ENCODE results near the gene ENOSF1.

Gene ENOSF1

GRCh38 chr18:717003-717402 is 4.6 kb upstream of the ENOSF1 start:
- DNase-seq (ENCODE audit: low spot score in 2 of 2), result no peak
- Histone ChIP-seq H3K4me3 (no peak overlapping the region), H3K36me3 (replicated peaks) (no peaks in the 10 kb centered on the region), H3K27me3 (ENCODE audit: low read depth) (no peaks in the 10 kb centered on the region), H3K4me1 (no peaks in the 10 kb centered on the region), H3K9me3 (no peaks in the 10 kb centered on the region)
- in situ Hi-C loops (cut with MboI; ENCODE audit: low sequenced_read_pairs), result no loop called here

DNA sequence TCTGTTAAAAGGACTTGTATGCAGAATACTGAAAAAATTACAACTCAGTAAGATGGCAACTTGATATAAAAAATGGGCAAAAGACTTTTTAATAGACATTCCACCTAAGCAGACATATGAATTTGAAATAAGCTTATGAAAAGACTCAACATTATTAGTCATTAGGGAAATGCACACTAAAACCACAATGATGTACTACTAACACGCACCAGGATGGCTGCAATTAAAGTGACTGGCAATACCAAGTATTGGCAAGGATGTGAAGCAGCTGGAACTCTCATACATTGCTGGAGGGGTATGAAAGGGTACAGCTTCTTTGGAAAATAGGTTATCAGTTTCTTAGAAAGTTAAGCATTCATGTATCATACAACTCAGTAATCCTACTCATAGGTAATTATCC is 3.2 kb upstream of the ENOSF1 start:
- H3K4me1 ChIP-seq, result peaks cover 3% of the 10 kb centered on the region
- in situ Hi-C loops (cut with MboI; ENCODE audit: low sequenced_read_pairs), result no loop called here
- no peaks in the 10 kb centered on the region for H3K9me3 ChIP-seq
- H3K4me3 ChIP-seq, result no peak overlapping the region
- H3K36me3 ChIP-seq (replicated peaks), result no peaks in the 10 kb centered on the region
- DNase-seq (ENCODE audit: low spot score in 2 of 2), result no peak
- no peaks in the 10 kb centered on the region for H3K27me3 ChIP-seq (ENCODE audit: low read depth)

DNA sequence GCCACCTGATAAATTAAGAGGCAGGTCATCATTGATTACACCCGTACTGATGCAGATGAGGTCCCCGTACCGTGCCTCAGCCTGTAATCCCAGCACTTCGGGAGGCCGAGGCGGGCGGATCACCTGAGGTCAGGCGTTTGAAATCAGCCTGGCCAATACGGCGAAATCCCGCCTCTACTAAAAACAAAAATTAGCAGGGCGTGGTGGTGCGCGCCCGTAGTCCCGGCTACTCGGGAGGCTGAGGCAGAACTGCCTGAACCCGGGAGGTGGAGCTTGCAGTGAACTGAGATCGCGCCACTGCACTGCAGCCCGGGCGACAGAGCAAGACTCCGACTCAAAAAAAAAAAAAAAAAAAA is 683 bp upstream of the ENOSF1 start:
- Histone ChIP-seq H3K27me3 (ENCODE audit: low read depth) (no peaks in the 10 kb centered on the region), H3K4me3 (no peak overlapping the region), H3K36me3 (replicated peaks) (peaks cover 13% of the 10 kb centered on the region), H3K9me3 (no peaks in the 10 kb centered on the region), H3K4me1 (peaks cover 10% of the 10 kb centered on the region)
- in situ Hi-C loops (cut with MboI; ENCODE audit: low sequenced_read_pairs), result no loop called here
- DNase-seq (ENCODE audit: low spot score in 2 of 2), result no peak

GRCh38 chr18:711657-712400 is 601 bp downstream of the ENOSF1 start:
- H3K4me1 ChIP-seq, result peaks cover 10% of the 10 kb centered on the region
- peak overlapping the region; percentile 63 for H3K4me3 ChIP-seq
- no peaks in the 10 kb centered on the region for H3K27me3 ChIP-seq (ENCODE audit: low read depth)
- peak; percentile 65 to 66 for DNase-seq (ENCODE audit: low spot score in 2 of 2)
- peaks cover 19% of the 10 kb centered on the region for H3K36me3 ChIP-seq (replicated peaks)
- in situ Hi-C loops (cut with MboI; ENCODE audit: low sequenced_read_pairs), result no loop called here
- no peaks in the 10 kb centered on the region for H3K9me3 ChIP-seq

- H3K4me1 ChIP-seq, result peaks cover 10% of the 10 kb centered on the region
- DNase-seq (ENCODE audit: low spot score in 2 of 2), result peak in 1 of 2 experiments; percentile 55
- peak overlapping the region; percentile 63 for H3K4me3 ChIP-seq
- no peaks in the 10 kb centered on the region for H3K9me3 ChIP-seq
- H3K27me3 ChIP-seq (ENCODE audit: low read depth), result no peaks in the 10 kb centered on the region
- in situ Hi-C loops (cut with MboI; ENCODE audit: low sequenced_read_pairs), result no loop called here
- H3K36me3 ChIP-seq (replicated peaks), result peaks cover 21% of the 10 kb centered on the region
Measured at GRCh38 chr18:711310-711656, 1.1 kb downstream of the ENOSF1 start.

DNA sequence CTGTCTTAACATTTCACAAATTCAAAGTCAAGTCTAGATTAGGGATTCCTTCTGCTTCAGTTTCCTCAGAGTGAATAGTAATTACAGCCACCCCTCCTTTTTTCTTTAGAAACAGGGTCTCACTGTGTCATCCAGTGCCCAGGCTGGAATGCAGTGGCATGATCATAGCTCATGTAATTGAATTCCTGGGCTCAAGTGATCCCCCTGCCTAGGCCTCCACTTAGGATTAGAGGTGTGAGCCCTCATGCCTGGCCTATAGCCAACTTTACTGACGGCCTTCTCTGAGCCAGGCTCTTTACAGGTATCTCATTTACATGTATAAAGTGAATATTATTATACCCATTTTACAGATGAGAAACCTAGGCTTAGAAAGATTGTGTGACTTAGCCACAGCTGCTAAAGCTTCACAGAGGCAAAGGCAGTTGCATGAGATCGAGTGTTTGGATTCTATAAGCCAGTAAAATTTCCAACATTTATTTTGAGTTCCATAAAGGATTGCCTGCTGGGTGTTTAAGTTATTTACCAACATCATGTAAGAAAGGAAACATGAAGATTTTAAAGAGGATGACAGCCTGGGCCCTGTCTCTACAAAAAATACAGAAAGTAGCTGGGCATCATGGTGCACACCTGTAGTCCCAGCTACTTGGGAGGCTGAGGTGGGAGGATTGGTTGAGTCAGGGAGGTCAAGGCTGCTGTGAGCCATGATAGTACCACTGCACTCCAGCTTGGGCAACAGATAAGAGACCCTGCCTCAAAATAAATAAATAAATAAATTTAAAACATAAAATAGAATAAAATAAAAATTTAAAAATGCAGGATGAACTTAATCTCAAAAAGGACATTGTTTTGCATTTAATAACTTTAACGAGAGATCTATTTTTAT is 1.8 kb downstream of the ENOSF1 start:
- Histone ChIP-seq H3K4me1 (peaks cover 10% of the 10 kb centered on the region), H3K4me3 (peak overlapping the region; percentile 63), H3K36me3 (replicated peaks) (peaks cover 27% of the 10 kb centered on the region), H3K9me3 (no peaks in the 10 kb centered on the region), H3K27me3 (ENCODE audit: low read depth) (no peaks in the 10 kb centered on the region)
- in situ Hi-C loops (cut with MboI; ENCODE audit: low sequenced_read_pairs), result no loop called here
- DNase-seq (ENCODE audit: low spot score in 2 of 2), result peak in 1 of 2 experiments; percentile 49

DNA sequence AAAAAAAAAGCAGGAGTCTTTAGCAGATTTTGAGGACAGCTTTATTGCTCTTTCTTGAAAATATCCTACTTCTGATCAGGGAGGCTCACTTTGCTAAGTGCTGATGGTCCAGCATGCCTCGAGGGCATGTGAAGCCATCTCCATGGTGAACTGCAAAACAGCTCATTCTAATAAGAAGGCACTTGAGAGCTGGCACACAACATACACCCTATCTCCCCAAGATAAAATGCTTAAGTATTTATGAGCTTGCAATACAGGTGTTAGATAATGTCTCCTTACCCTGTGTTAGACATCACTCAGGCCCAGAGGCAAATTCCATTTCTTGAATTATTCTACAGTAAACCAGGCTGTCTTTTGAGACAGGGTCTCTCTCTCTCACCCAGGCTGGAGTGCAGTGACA is 2.7 kb downstream of the ENOSF1 start:
- peaks cover 34% of the 10 kb centered on the region for H3K36me3 ChIP-seq (replicated peaks)
- no peak overlapping the region for H3K4me3 ChIP-seq
- no peaks in the 10 kb centered on the region for H3K27me3 ChIP-seq (ENCODE audit: low read depth)
- no peak for DNase-seq (ENCODE audit: low spot score in 2 of 2)
- in situ Hi-C loops (cut with MboI; ENCODE audit: low sequenced_read_pairs), result no loop called here
- H3K9me3 ChIP-seq, result no peaks in the 10 kb centered on the region
- H3K4me1 ChIP-seq, result peaks cover 10% of the 10 kb centered on the region

DNA sequence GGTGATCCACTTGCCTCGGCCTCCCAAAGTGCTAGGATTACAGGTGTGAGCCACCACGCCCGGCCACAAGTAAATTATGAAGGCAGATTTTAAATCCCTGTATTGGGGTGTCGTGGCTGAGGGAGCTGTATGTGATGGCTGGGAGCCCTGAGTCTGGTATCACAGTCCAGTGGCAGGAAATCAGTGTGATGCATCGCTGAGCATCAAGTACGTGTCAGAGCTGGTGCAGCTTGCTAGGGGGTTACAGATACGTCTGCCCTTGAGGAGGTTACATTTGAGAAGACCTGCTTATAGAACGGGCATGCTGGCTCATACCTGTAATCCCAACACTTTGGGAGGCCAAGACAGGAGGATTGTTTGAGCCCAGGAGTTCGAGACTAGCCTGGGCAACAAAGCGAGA is 4.3 kb downstream of the ENOSF1 start:
- Histone ChIP-seq H3K9me3 (no peaks in the 10 kb centered on the region), H3K4me1 (peaks cover 10% of the 10 kb centered on the region), H3K36me3 (replicated peaks) (peaks cover 42% of the 10 kb centered on the region), H3K4me3 (no peak overlapping the region), H3K27me3 (ENCODE audit: low read depth) (no peaks in the 10 kb centered on the region)
- no peak for DNase-seq (ENCODE audit: low spot score in 2 of 2)
- in situ Hi-C loops (cut with MboI; ENCODE audit: low sequenced_read_pairs), result no loop called here

DNA sequence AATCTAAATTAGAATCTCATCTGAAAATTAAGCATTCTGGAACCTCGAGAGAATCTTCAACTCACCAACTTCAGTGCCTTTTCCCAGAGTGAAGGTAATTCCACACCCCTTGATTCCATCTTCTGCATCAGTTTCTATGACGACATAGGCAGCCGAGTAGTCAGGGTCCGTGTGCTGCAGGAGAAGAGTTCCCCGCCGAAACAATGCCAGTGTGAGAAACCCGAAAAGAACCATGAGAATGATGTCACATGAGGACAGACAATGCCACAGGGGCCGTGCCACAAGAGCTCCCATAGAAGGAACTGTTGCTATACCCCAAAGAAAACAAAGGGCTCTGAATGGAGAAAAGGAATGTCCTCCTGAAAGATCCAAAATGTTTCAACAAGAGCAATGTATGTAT is 6.0 kb downstream of the ENOSF1 start:
- Histone ChIP-seq H3K9me3 (no peaks in the 10 kb centered on the region), H3K36me3 (replicated peaks) (peaks cover 50% of the 10 kb centered on the region), H3K27me3 (ENCODE audit: low read depth) (no peaks in the 10 kb centered on the region), H3K4me3 (no peak overlapping the region), H3K4me1 (peaks cover 10% of the 10 kb centered on the region)
- no peak for DNase-seq (ENCODE audit: low spot score in 2 of 2)
- in situ Hi-C loops (cut with MboI; ENCODE audit: low sequenced_read_pairs), result no loop called here

DNA sequence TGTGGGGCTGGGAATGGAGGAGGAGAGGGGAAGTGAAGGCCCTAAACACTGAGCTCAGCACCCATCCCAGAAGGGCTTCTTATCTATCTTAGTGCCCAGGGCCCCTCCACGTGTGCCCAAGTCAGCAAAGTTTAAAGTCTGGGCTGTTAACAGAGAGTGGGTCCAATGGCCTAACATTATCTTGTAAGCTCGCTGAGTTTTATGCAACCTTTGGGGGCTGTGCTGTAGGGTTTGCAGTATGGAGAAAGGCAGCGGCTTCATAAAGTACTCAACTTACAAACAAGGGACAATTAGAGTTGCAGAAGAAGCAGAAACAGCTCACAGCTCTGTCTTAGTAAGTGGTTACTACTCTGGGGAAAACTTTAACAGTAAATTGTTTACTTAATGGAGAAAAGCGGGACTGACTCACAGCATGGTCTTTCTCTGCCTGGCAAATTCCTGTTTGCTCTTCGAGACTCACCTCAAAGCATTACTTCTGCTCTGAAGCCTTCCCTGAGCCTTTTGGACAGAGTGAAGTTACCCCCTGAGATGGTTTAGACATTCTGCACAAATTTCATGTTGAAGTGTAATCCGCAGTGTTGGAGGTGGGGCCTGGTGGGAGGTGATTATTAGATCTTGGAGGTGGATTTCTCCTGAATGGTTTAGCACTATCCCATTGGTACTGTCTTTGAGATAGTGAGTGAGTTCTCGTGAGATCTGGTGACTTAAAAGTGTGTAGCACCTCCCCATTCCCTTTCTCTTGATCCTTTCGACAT is 9.0 kb downstream of the ENOSF1 start:
- peak in 1 of 2 experiments; percentile 1 for DNase-seq (ENCODE audit: low spot score in 2 of 2)
- no peaks in the 10 kb centered on the region; the same call in 1 of the 2 replicates for H3K4me1 ChIP-seq
- no peaks in the 10 kb centered on the region for H3K9me3 ChIP-seq
- H3K27me3 ChIP-seq (ENCODE audit: low read depth), result no peaks in the 10 kb centered on the region
- peaks cover 61% of the 10 kb centered on the region for H3K36me3 ChIP-seq (replicated peaks)
- in situ Hi-C loops (cut with MboI; ENCODE audit: low sequenced_read_pairs), result no loop called here
- H3K4me3 ChIP-seq, result no peak overlapping the region

DNA sequence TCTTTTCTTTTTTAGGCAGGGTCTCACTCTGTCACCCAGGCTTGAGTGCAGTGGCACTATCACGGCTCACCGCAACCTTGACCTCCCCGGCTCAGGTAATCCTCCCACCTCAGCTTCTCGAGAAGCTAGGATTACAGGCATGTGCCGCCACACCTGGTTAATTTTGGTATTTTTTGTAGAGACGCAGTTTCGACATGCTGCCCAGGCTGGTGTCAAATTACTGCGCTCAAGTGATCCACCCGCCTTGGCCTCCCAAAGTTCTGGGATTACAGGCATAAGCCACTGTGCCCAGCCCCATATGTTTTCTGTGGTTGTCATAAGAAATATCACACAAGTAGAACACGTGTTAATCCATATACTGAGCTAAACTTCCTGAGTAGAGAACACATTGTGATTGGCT is 14.6 kb downstream of the ENOSF1 start:
- in situ Hi-C loops (cut with MboI; ENCODE audit: low sequenced_read_pairs), result no loop called here
- Histone ChIP-seq H3K9me3 (no peaks in the 10 kb centered on the region), H3K4me3 (no peak overlapping the region), H3K36me3 (replicated peaks) (peaks cover 67% of the 10 kb centered on the region), H3K4me1 (no peaks in the 10 kb centered on the region), H3K27me3 (ENCODE audit: low read depth) (no peaks in the 10 kb centered on the region)
- peak in 1 of 2 experiments; percentile 1 for DNase-seq (ENCODE audit: low spot score in 2 of 2)

- in situ Hi-C loops (cut with MboI; ENCODE audit: low sequenced_read_pairs), result no loop called here
- Histone ChIP-seq H3K27me3 (ENCODE audit: low read depth) (no peaks in the 10 kb centered on the region), H3K4me1 (no peaks in the 10 kb centered on the region), H3K36me3 (replicated peaks) (peaks cover 70% of the 10 kb centered on the region), H3K9me3 (no peaks in the 10 kb centered on the region), H3K4me3 (no peak overlapping the region)
- no peak for DNase-seq (ENCODE audit: low spot score in 2 of 2)
Measured at GRCh38 chr18:697012-697411, 15.4 kb downstream of the ENOSF1 start.

- no peaks in the 10 kb centered on the region for H3K9me3 ChIP-seq
- H3K27me3 ChIP-seq (ENCODE audit: low read depth), result no peaks in the 10 kb centered on the region
- no peak overlapping the region for H3K4me3 ChIP-seq
- H3K36me3 ChIP-seq (replicated peaks), result peaks cover 81% of the 10 kb centered on the region
- DNase-seq (ENCODE audit: low spot score in 2 of 2), result no peak
- in situ Hi-C loops (cut with MboI; ENCODE audit: low sequenced_read_pairs), result no loop called here
- no peaks in the 10 kb centered on the region for H3K4me1 ChIP-seq
Measured at GRCh38 chr18:693466-694187, 18.8 kb downstream of the ENOSF1 start.
